SIG-M5 treated with dmso at 0.1 percent for 504 hours (cell line): ENCODE results near the gene ITGAD.
"Not testable (repeated sequence)": the region's sequence is repeated elsewhere in the genome, so short reads cannot be mapped to it uniquely, and the experiment has no call there.

Experiments
- DNase-seq: peaks from one replicate; lab custom pipeline; 2025; ENCODE audit not compliant: unreplicated experiment; lab: John Stamatoyannopoulos, UW

The ITGAD gene

GRCh38 chr16:31429796-31430195 is 36.7 kb downstream of the ITGAD start:
- DNase-seq = no peak

- DNase-seq = no peak
Observed at GRCh38 chr16:31430380-31431052, 37.4 kb downstream of the ITGAD start.

- no peak for DNase-seq
Observed at GRCh38 chr16:31435341-31436220, 42.4 kb downstream of the ITGAD start.

GRCh38 chr16:31436221-31437045 is 43.3 kb downstream of the ITGAD start:
- no peak for DNase-seq

- DNase-seq = no peak
Observed at GRCh38 chr16:31438414-31438813, 45.3 kb downstream of the ITGAD start.

- DNase-seq = not testable (repeated sequence)
Observed at GRCh38 chr16:31439023-31439422, 45.9 kb downstream of the ITGAD start.

- DNase-seq = no peak
Observed at GRCh38 chr16:31439519-31439918, 46.4 kb downstream of the ITGAD start.

- DNase-seq = no peak
Observed at GRCh38 chr16:31440516-31441184, 47.5 kb downstream of the ITGAD start.

- no peak for DNase-seq
Observed at GRCh38 chr16:31441956-31442355, 48.8 kb downstream of the ITGAD start.

GRCh38 chr16:31445931-31446330 is 52.8 kb downstream of the ITGAD start:
- DNase-seq = not testable (repeated sequence)

- no peak for DNase-seq
Observed at GRCh38 chr16:31451201-31451600, 58.1 kb downstream of the ITGAD start.

- peak; percentile 59 for DNase-seq
Observed at GRCh38 chr16:31451681-31452351, 58.7 kb downstream of the ITGAD start.

GRCh38 chr16:31452631-31453106 is 59.5 kb downstream of the ITGAD start:
- no peak for DNase-seq

- no peak for DNase-seq
Observed at GRCh38 chr16:31453255-31454204, 60.4 kb downstream of the ITGAD start.

GRCh38 chr16:31455601-31456314 is 62.6 kb downstream of the ITGAD start:
- DNase-seq = peak; percentile 52

- DNase-seq = no peak
Observed at GRCh38 chr16:31456988-31457360, 63.8 kb downstream of the ITGAD start.

GRCh38 chr16:31458073-31458843 is 65.1 kb downstream of the ITGAD start:
- DNase-seq = peak; percentile 55
